GM19395 (cell line): Measurements from ENCODE around the gene B3GALNT2.
A peak's percentile ranks its signal among the peaks of the same experiment; 100 is the strongest.

Experiments
- ATAC-seq: cut with Tn5 transposase; IDR thresholded peaks from one replicate; pipeline ENCODE4 v1.9.1; 2021; ENCODE audit warnings: mild to moderate bottlenecking, moderate library complexity; ENCODE audit not compliant: unreplicated experiment

B3GALNT2 gene

GRCh38 chr1:235455823-235456222 lies 48.4 kb downstream of the B3GALNT2 start:
- ATAC-seq: no peak

- ATAC-seq: no peak
Observed at GRCh38 chr1:235455097-235455496, 49.2 kb downstream of the B3GALNT2 start.

- no peak for ATAC-seq
Observed at GRCh38 chr1:235454021-235454420, 50.2 kb downstream of the B3GALNT2 start.

- no peak for ATAC-seq
Observed at GRCh38 chr1:235450886-235451483, 53.3 kb downstream of the B3GALNT2 start.

- ATAC-seq: no peak
Observed at GRCh38 chr1:235450433-235450832, 53.8 kb downstream of the B3GALNT2 start.

GRCh38 chr1:235448616-235449015 lies 55.6 kb downstream of the B3GALNT2 start:
- ATAC-seq: no peak

GRCh38 chr1:235442788-235443429 lies 61.3 kb downstream of the B3GALNT2 start:
- ATAC-seq: no peak

GRCh38 chr1:235441159-235441685 lies 63.0 kb downstream of the B3GALNT2 start:
- no peak for ATAC-seq

- no peak for ATAC-seq
Observed at GRCh38 chr1:235434001-235434400, 70.3 kb downstream of the B3GALNT2 start.

GRCh38 chr1:235430991-235431390 lies 73.3 kb downstream of the B3GALNT2 start:
- no peak for ATAC-seq

- ATAC-seq: no peak
Observed at GRCh38 chr1:235429143-235429542, 75.1 kb downstream of the B3GALNT2 start.

GRCh38 chr1:235427447-235427846 lies 76.8 kb downstream of the B3GALNT2 start:
- no peak for ATAC-seq

GRCh38 chr1:235426680-235427079 lies 77.6 kb downstream of the B3GALNT2 start:
- no peak for ATAC-seq

- no peak for ATAC-seq
Observed at GRCh38 chr1:235426143-235426542, 78.1 kb downstream of the B3GALNT2 start.

GRCh38 chr1:235425357-235425756 lies 78.9 kb downstream of the B3GALNT2 start:
- no peak for ATAC-seq

- no peak for ATAC-seq
Observed at GRCh38 chr1:235424092-235424491, 80.2 kb downstream of the B3GALNT2 start.

GRCh38 chr1:235423214-235423652 lies 81.0 kb downstream of the B3GALNT2 start:
- peak; percentile 73 for ATAC-seq

- no peak for ATAC-seq
Observed at GRCh38 chr1:235421751-235422150, 82.5 kb downstream of the B3GALNT2 start.

GRCh38 chr1:235417086-235417697 lies 87.1 kb downstream of the B3GALNT2 start:
- ATAC-seq: no peak

GRCh38 chr1:235416662-235417049 lies 87.6 kb downstream of the B3GALNT2 start:
- ATAC-seq: no peak

- ATAC-seq: peak; percentile 72
Observed at GRCh38 chr1:235415008-235415904, 89.0 kb downstream of the B3GALNT2 start.
